Endothelial cell of umbilical vein (primary cell): ENCODE data around the gene TMEM127. TPM values are rescaled to one million over a fixed set of nuclear protein-coding genes. Genes with fewer than 3 reads are reported as not detected.

ENCODE experiments used
- BruUV-seq: library from RNA; stranded (reverse); fragments of 400-500 nt; replicated peaks from 2 replicates; lab custom pipeline; 2021; lab: Mats Ljungman, UMichigan
- CTCF ChIA-PET: fragments of 300-600, 350-600 bp; sonication (Branson Sonifier 250); formaldehyde crosslinking; loops from one replicate; lab custom pipeline; 2021; ENCODE audit warnings: antibody characterized with exemption, inconsistent platforms; lab: Charles Lee
- POLR2A ChIA-PET: fragments of 300-600, 350-600 bp; sonication (Branson Sonifier 250); formaldehyde crosslinking; loops from one replicate; lab custom pipeline; 2021; ENCODE audit warnings: antibody characterized with exemption, inconsistent platforms; lab: Charles Lee
- DNase-seq: peaks from one replicate; pipeline ENCODE4 v3.0.0-alpha.2; 2011; ENCODE audit warnings: low read depth, low spot score
- FAIRE-seq: peaks from 2 replicates; lab custom pipeline; 2011; peaks lifted over from hg19 to GRCh38; lab: Jason Lieb, UNC
- H2AFZ ChIP-seq: 2 replicates; pipeline ENCODE4 v1.6.0; 2012; ENCODE audit warnings: low read depth, low read length, control low read depth, inconsistent platforms
- H3K27ac ChIP-seq: 2 replicates; pipeline ENCODE4 v1.5.1; 2011; ENCODE audit warnings: low read depth, mild to moderate bottlenecking, control low read depth, low read length, moderate library complexity; ENCODE audit not compliant: insufficient read depth
- H3K27me3 ChIP-seq, 2 experiments: 2 replicates each; pipeline versions ENCODE4 v1.6.0 to v1.6.1; 2011; ENCODE audit warnings: low read length in 2 of 2, mixed read lengths in 1 of 2; ENCODE audit not compliant: control insufficient read depth in 2 of 2, insufficient read depth in 2 of 2
- H3K36me3 ChIP-seq, 2 experiments: 2 replicates in 1 of 2; 3 replicates in 1 of 2; pipeline ENCODE4 v1.5.1; 2011; ENCODE audit warnings: low read length in 2 of 2, mild to moderate bottlenecking in 1 of 2, moderate library complexity in 1 of 2; ENCODE audit not compliant: control insufficient read depth in 2 of 2, insufficient read depth in 2 of 2; ENCODE audit errors: extremely low read depth in 1 of 2
- H3K4me1 ChIP-seq: 3 replicates; pipeline ENCODE4 v1.5.1; 2011; ENCODE audit warnings: mild to moderate bottlenecking, low read length; ENCODE audit not compliant: control insufficient read depth, insufficient read depth; ENCODE audit errors: extremely low read depth
- H3K4me2 ChIP-seq: 2 replicates; pipeline ENCODE4 v1.6.1; 2011; ENCODE audit warnings: low read length, control low read depth, mixed read lengths; ENCODE audit not compliant: insufficient read depth
- H3K4me3 ChIP-seq, 3 experiments: fragments of 200-600 bp in 1 of 3; sonication (generic), shearing (Covaris generic) in 1 of 3; replicated peaks in 1 of 3; 2 replicates each; pipeline ENCODE4 v1.5.1; 2011 to 2016; ENCODE audit warnings: control low read depth in 3 of 3, low read length in 3 of 3, mild to moderate bottlenecking in 2 of 3, inconsistent platforms in 1 of 3, low read depth in 1 of 3, moderate library complexity in 1 of 3; ENCODE audit not compliant: insufficient read depth in 1 of 3
- H3K79me2 ChIP-seq: 2 replicates; pipeline ENCODE4 v1.6.0; 2012; ENCODE audit warnings: low read length, inconsistent platforms; ENCODE audit not compliant: control insufficient read depth, insufficient read depth
- H3K9ac ChIP-seq: replicated peaks from 2 replicates; pipeline ENCODE3; 2011; ENCODE audit warnings: low read length, control low read depth; ENCODE audit not compliant: insufficient read depth; ENCODE audit errors: extremely low read depth
- H3K9me1 ChIP-seq: replicated peaks from 3 replicates; pipeline ENCODE4 v1.6.0; 2011; ENCODE audit warnings: mild to moderate bottlenecking, low read length; ENCODE audit not compliant: control insufficient read depth, insufficient read depth; ENCODE audit errors: extremely low read depth
- H3K9me3 ChIP-seq: replicated peaks from 2 replicates; pipeline ENCODE4 v1.5.1; 2012; ENCODE audit warnings: low read length, inconsistent platforms; ENCODE audit not compliant: control insufficient read depth, insufficient read depth
- H4K20me1 ChIP-seq: replicated peaks from 2 replicates; pipeline ENCODE3; 2011; ENCODE audit warnings: mild to moderate bottlenecking, low read length; ENCODE audit not compliant: control insufficient read depth, insufficient read depth; ENCODE audit errors: extremely low read depth
- EZH2 ChIP-seq: IDR thresholded peaks from 2 replicates; pipeline ENCODE4 v1.6.1; 2012; ENCODE audit warnings: borderline replicate concordance, low read depth, mild to moderate bottlenecking, moderate library complexity, low read length, inconsistent platforms; ENCODE audit not compliant: severe bottlenecking
- FOS ChIP-seq: IDR thresholded peaks from 2 replicates; pipeline ENCODE4 v1.6.1; 2011; ENCODE audit warnings: mild to moderate bottlenecking, low read length, moderate library complexity, borderline replicate concordance; ENCODE audit not compliant: insufficient read depth
- GATA2 ChIP-seq: IDR thresholded peaks from 2 replicates; pipeline ENCODE4 v1.7.0; 2011; ENCODE audit warnings: low read depth, mild to moderate bottlenecking, moderate library complexity, mixed read lengths, low read length; ENCODE audit not compliant: insufficient read length, insufficient read depth
- JUN ChIP-seq: IDR thresholded peaks from 2 replicates; pipeline ENCODE4 v1.6.1; 2011; ENCODE audit warnings: borderline replicate concordance, low read depth; ENCODE audit not compliant: insufficient read length, insufficient read depth
- MAX ChIP-seq: IDR thresholded peaks from 2 replicates; pipeline ENCODE4 v1.6.1; 2011; ENCODE audit not compliant: insufficient read depth, insufficient read length
- MYC ChIP-seq: IDR thresholded peaks from one replicate; pipeline ENCODE4 v1.6.1; 2011; ENCODE audit warnings: mild to moderate bottlenecking, low read depth, low read length
- POLR2A ChIP-seq: IDR thresholded peaks from 2 replicates; pipeline ENCODE4 v1.6.1; 2012; ENCODE audit warnings: low read depth, mild to moderate bottlenecking, control low read depth, low read length
- POLR2AphosphoS5 ChIP-seq: IDR thresholded peaks from 2 replicates; pipeline ENCODE4 v1.6.1; 2012; ENCODE audit warnings: low read depth, mild to moderate bottlenecking, control low read depth, low read length, moderate library complexity; ENCODE audit not compliant: insufficient read depth
- dilution Hi-C: fragments of 300-500 bp; cut with MboI; formaldehyde crosslinking; loops from one replicate; pipeline ENCODE4 v1.15.0; 2019; ENCODE audit warnings: low sequenced_read_pairs; ENCODE audit not compliant: extremely low pct_ligation_motif_present
- intact Hi-C: fragments of 100-400 bp; cut with micrococcal nuclease; formaldehyde crosslinking; loops from one replicate; pipeline ENCODE4 v1.10.0; 2022
- polyA plus RNA-seq, 4 experiments: library from polyadenylated mRNA; depleted of rRNA in 3 of 4; stranded (reverse) in 3 of 4; unstranded in 1 of 4; fragments of >200 nt; gene quantifications; 2 replicates each; pipeline versions ENCODE4 v1.2.1 to v1.2.3, GENCODE V29; 2011 to 2012; ENCODE audit warnings: missing spikeins in 1 of 4
- total RNA-seq: library from RNA; stranded (reverse); gene quantifications from 2 replicates; pipeline ENCODE4 v1.2.3, GENCODE V29; 2021
- TF ChIP-seq, protein P1 (sequence below), 2 donors: IDR thresholded peaks; 1 replicate in 1 of 2; 2 replicates in 1 of 2; pipeline ENCODE4 v1.5.1; 2011; ENCODE audit warnings: low read length in 2 of 2, mild to moderate bottlenecking in 2 of 2, moderate library complexity in 2 of 2, control low read depth in 1 of 2, inconsistent platforms in 1 of 2, low read depth in 1 of 2; ENCODE audit not compliant: insufficient read depth in 1 of 2; ENCODE audit errors: extremely low read depth in 1 of 2

The TMEM127 gene
- total and polyA plus RNA-seq, 2 donors (not counting 3 experiments of a cell fraction or from before 2014, with no cell fraction given) = 48.4 to 75.7 TPM

DNA sequence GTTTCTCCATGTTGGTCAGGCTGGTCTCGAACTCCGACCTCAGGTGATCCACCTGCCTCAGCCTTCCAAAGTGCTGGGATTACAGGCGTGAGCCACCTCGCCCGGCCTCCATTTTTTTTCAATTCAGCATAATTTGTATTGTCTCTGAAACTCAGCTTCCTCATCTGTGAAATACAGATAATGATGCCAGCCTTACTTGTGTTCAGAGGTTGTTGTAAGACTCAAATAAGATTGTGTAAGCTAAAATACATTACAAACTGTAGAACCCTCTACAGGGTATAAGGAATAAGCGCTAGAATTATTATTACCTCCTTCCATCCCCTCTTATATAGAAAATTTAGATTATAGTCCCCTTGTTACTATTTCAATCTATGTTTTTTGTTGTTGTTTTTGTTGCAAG is 32.4 kb downstream of the TMEM127 start:
- no peak for DNase-seq
- no TSS peak for BruUV-seq
- H3K9me3 ChIP-seq = no peaks in the 10 kb centered on the region
- no peak overlapping the region for H3K4me2 ChIP-seq
- H3K79me2 ChIP-seq = no peaks in the 10 kb centered on the region
- no peak overlapping the region for H2AFZ ChIP-seq
- no peaks in the 10 kb centered on the region for H4K20me1 ChIP-seq
- H3K9ac ChIP-seq = no peak overlapping the region
- TF ChIP-seq MAX = no peak
- no peak for TF ChIP-seq JUN
- no peak for TF ChIP-seq POLR2AphosphoS5
- TF ChIP-seq POLR2A = no peak
- no peak for TF ChIP-seq FOS
- no peak for TF ChIP-seq EZH2
- TF ChIP-seq, protein P1, sequence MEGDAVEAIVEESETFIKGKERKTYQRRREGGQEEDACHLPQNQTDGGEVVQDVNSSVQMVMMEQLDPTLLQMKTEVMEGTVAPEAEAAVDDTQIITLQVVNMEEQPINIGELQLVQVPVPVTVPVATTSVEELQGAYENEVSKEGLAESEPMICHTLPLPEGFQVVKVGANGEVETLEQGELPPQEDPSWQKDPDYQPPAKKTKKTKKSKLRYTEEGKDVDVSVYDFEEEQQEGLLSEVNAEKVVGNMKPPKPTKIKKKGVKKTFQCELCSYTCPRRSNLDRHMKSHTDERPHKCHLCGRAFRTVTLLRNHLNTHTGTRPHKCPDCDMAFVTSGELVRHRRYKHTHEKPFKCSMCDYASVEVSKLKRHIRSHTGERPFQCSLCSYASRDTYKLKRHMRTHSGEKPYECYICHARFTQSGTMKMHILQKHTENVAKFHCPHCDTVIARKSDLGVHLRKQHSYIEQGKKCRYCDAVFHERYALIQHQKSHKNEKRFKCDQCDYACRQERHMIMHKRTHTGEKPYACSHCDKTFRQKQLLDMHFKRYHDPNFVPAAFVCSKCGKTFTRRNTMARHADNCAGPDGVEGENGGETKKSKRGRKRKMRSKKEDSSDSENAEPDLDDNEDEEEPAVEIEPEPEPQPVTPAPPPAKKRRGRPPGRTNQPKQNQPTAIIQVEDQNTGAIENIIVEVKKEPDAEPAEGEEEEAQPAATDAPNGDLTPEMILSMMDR (IDR thresholded peaks at IDR 0.05; ENCODE audit: extremely low read depth in 1 of 2, insufficient read depth in 1 of 2, low read depth in 1 of 2, low read length in 2 of 2) = no peak
- TF ChIP-seq MYC = no peak
- TF ChIP-seq GATA2 = no peak
- intact Hi-C loops = no loop called here
- no peaks in the 10 kb centered on the region for H3K9me1 ChIP-seq
- dilution Hi-C loops = no loop called here
- no peak overlapping the region for H3K4me3 ChIP-seq
- ChIA-PET CTCF (interaction anchor here (1.1 to 1.5 kb wide), 2 partner anchors 11 to 31 kb away, joined by 4 to 5 read pairs; no protein-coding TSS in a partner anchor), POLR2A (no interaction called here)
- no peak for FAIRE-seq
- H3K4me1 ChIP-seq = no peaks in the 10 kb centered on the region
- H3K36me3 ChIP-seq = no peaks in the 10 kb centered on the region
- H3K27ac ChIP-seq = no peak overlapping the region
- H3K27me3 ChIP-seq = no peaks in the 10 kb centered on the region
